GM19395 (cell line): ENCODE results near the gene FUT3.

ENCODE experiments used
- ATAC-seq: cut with Tn5 transposase; IDR thresholded peaks from one replicate; pipeline ENCODE4 v1.9.1; 2021; ENCODE audit warnings: mild to moderate bottlenecking, moderate library complexity; ENCODE audit not compliant: unreplicated experiment

The FUT3 gene

GRCh38 chr19:5826531-5827341 lies 24.5 kb downstream of the FUT3 start:
- ATAC-seq: no peak

- ATAC-seq: no peak
Observed at GRCh38 chr19:5825178-5825577, 26.1 kb downstream of the FUT3 start.

DNA sequence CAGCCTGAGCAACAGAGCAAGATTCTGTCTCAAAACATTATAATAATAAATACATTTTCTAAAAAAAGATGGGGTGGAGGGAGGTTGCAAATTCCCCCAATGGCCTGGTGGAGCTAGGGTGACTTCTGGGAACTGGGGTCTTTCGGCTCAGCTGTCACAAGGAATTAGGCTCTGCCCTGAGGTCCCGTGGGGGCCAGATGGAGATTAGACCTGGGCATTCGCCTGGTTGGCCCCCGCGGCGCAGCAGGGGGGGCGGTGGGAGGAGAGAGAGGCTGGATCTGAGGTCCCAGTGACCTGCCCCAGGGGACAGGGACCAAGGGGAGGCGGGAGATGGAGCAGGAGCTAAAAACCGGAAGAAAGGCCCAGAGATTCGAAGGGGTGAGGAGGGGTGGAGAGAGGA lies 26.5 kb downstream of the FUT3 start:
- ATAC-seq: no peak

DNA sequence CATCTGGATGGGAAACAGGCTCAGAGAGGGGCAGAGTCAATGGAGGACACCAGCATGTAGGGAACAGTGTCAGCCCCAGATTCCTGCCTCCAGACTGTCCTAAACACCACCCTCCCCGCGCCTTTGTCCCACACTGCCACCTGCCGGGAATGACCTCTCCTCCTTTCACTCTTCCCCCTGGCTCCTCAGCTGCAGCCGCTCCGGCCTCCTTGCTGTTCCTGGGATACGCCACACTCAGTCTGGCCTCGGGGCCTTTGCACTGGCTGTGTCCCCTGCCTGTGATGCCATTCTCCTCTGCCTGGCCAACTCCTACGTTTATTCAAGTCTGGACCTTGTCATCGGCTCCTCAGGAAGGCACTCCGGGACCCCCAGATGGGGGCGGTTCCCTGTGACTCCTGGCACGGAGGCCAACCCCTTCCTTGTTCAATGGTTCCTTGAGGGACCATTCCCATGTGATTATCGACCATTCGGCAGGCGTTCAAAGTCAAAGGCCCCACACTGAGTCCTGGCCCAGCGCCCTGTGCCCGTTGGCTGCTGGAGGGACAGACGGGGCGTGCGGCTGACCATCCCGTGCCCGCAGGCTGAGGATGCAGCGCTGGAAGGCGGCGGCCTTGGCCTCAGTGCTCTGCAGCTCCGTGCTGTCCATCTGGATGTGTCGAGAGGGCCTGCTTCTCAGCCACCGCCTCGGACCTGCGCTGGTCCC lies 27.5 kb downstream of the FUT3 start:
- no peak for ATAC-seq

- ATAC-seq: no peak
Observed at GRCh38 chr19:5822181-5822844, 28.9 kb downstream of the FUT3 start.

DNA sequence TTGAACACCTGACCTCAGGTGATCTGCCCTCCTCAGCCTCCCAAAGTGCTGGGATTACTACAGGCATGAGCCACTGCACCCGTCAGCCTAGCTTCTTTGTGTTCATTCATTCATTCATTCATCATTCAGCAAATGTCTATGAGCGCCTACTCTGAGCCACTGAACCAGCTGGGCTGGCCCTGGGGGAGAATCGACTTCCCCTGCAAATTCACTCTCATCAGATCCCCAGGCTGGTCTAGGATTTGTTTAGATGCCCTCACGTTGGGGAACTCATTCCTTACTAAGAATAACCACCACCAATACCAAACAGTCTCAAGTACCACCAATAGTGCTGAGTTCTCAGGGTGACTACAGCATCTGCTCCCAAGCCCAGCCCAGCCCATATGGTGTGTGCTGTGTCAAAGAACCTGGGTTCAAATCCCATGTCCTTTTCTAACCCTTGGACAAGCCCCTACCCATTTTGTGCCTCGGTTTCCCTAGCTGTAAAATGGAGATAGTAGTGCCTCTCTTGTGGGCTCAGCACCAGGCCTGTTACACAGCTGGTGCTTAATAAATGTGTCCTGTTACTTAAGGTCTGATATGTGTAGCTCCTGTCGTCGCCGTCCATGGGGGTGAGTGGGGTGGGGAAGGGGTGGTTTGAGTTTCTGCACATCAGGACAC lies 29.6 kb downstream of the FUT3 start:
- ATAC-seq: no peak

- ATAC-seq: no peak
Observed at GRCh38 chr19:5820785-5821184, 30.5 kb downstream of the FUT3 start.

- ATAC-seq: no peak
Observed at GRCh38 chr19:5818594-5818993, 32.7 kb downstream of the FUT3 start.

DNA sequence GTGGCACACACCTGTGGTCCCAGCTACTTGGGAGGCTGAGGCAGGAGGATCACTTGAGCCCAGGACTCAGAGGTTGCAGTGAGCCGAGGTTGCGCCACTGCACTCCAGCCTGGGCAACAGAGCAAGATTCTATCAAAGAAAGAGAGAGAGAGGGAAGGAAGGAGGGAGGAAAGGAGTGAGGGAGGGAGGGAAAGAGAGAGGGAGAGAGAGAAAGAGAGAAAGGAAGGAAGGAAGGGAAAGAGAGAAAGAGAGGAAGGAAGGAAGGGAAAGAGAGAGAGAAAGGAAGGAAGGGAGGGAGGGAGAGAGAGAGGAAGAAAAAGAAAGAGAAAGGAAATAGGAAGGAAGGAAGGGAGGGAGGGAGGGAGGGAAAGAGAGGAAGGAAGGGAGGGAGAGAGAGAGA lies 34.0 kb downstream of the FUT3 start:
- no peak for ATAC-seq

DNA sequence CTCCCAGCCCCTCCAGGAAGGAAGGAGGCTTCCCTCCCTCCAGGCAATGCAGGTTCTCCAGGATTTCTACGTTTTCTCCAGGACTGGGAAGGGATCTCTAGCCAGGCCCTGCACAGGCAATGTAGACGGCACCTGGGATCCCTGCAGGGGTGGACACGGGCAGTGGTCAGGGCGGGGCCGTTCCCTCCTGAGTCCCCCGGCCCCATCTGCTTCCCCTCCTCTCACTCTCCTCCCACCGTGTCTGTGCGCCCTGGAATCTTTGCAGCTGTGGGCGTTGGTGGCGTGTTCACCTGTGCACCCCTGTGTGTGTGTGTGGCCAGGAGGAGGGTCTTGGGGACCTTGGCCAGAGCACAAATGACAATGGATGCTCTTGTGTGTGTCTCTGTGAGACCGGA lies 36.4 kb downstream of the FUT3 start:
- no peak for ATAC-seq

DNA sequence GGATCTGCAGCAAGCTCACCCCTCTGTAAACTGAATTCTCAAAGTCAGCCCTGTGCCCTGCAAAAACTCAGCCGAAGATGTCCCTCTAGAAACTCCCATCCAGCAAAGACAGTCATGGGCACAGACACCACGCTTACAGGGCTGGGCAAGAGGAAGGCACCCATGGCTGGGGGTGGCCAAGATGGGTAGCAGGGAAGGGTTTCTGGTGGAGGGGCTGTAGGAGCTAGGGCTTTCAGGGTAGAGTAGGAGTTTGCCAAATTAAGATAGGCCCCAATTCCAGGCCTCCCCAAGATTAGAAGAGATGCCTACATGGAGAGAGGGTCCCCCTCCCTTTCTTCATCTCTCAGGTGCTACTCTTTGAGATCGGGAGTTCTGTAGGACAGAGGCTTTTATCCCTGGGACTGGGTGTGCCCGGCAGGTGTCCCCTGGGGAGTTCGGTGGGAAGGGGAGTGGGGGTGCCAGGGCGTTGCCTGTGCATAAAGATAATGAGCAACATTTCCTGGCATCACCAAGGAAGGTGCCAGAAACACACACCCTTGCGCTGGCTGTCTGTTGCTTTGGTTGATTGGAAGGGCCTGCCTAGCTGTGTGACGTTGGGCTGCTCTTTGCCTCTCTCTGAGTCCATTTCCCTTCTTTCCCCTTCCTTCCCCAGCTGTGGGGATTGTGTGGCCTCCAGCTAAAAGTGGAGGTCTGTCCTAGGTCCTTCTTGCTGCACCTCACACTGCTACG lies 37.0 kb downstream of the FUT3 start:
- no peak for ATAC-seq

DNA sequence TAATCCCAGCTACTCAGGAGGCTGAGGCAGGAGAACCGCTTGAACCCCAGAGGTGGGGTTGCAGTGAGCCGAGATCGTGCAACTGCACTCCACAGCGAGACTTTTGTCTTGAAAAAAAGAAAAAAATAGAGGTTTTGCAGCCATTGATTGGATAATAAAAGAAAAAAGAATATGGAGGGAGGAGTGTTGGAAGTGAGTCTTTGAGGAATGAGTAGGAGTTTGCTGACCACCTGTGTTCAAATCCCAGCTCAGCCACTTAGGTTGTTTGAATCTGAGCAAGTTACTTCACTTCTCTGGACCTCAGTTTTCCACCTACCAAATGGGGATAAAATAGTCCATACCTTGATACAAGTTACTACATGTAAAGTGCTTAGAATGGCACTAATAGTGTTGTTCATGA lies 40.1 kb downstream of the FUT3 start:
- no peak for ATAC-seq

DNA sequence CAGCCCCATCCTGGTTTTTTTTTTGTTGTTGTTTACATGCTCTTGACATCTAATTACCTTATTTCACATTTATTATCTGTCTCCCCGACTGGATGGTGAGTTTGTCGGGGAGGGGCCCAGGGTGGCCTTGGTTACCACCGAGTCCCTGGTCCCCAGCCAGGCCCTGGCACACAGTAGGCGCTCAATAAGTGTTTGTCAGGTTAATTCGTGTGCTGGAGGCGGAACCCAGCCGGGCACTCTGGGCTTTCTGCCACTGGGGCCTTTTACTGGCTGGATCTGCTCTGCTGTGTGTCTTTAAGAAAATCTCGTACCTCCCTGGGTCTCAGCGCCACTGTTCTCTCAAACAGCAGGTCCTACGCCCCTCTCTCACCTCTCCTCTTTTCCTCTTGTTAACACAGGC lies 41.8 kb downstream of the FUT3 start:
- no peak for ATAC-seq

- no peak for ATAC-seq
Observed at GRCh38 chr19:5809053-5809452, 42.2 kb downstream of the FUT3 start.

GRCh38 chr19:5808120-5808816 lies 43.0 kb downstream of the FUT3 start:
- no peak for ATAC-seq

- no peak for ATAC-seq
Observed at GRCh38 chr19:5806905-5807304, 44.3 kb downstream of the FUT3 start.

DNA sequence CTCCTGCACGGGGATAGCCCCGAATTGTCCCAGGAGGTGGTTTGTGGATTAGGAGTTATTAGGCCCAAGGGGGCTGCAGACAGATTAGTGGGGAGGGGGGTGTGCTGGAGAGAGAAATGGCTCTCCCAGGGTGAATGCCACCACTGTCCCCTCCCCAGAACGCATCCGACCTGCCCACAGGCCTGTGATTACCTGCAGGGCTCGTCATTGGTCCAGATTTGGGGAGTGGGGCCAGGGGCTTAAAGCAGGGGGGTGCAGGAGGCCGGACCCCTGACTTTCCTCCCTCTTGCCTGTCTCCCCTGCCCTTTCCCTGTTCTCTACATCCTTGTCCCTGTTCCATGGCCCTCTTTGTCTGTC lies 45.1 kb downstream of the FUT3 start:
- ATAC-seq: no peak

DNA sequence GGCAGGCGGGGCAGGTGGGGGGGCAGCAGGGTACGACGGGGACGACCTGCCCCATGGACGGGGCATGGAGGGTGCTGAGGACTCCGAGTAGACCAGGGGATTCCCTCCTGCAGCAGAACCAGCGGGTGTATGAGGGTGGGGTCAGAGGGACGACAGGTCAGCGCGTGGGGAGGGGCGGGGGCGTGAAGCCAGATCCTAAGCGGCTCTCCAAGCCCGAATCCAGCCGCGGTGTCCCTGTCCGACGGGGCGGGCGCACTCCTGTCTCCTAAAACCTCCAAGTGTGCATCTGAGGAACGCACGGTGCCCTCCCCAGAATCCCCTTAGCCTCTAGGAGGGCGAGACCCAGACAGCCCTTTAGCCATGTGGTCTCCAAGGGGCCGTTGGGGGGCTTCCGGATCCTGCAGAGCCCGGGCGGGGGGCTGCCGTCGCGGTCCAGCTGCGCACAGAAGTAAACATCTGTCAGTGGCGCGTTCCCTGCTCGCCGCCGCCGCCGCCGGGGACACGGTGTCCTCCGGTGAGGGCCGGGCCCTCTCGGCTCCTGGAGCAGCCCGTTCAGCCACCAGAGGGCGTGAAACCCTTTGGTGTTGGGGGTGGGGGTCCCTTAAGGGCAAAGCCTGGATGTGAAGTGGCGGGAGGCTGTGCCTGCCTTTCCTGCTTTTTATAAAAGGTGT lies 45.7 kb downstream of the FUT3 start:
- ATAC-seq: no peak

GRCh38 chr19:5804516-5805461 lies 46.5 kb downstream of the FUT3 start, which contains the start of gene NRTN:
TSS of gene NRTN (plus strand) at chr19:5805067. CDS start at chr19:5824166, 19,099 bp downstream.
- no peak for ATAC-seq
